ENCODE results near the gene OR6S1.

DNA sequence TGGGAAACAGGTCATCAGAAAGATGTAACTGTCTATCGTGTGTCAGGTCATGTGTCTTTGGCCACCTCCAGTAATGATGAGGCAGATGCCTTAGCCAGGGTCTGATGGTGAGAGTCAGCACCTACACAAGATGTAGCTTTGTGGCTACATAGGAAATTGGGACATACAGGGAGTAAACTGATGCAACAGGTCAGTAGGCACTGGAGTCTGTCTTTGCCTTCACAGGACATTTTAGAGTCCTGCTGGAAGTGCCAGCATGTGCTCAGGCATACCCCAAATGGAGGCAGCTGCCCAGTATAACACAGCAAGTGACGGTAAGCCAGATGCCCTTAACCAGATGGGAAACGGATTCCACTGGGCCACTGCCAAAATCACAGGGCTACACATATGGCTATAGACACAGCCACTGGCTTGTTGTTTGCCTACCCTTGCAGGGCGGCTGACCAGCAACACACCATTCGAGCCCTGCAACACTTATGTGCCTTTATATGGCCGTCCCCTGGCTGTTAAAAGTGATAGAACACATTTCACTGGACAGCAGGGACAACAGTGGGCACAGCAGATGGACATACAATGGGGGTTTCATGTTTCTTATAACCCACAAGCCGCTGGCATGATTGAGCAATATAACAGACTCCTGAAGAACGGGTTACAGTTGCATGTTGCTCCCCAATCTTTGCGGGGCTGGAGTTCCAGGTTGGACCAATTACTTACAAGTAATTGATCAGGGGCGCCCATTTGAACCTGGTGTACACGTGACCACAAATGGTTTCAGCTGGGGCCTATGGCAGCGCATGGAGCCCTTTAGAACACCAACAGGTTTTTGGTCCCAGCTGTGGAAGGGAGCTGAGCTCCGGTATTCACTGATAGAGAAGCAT, 37.4 kb downstream of the OR6S1 start:
- TF ChIP-seq, protein P1, sequence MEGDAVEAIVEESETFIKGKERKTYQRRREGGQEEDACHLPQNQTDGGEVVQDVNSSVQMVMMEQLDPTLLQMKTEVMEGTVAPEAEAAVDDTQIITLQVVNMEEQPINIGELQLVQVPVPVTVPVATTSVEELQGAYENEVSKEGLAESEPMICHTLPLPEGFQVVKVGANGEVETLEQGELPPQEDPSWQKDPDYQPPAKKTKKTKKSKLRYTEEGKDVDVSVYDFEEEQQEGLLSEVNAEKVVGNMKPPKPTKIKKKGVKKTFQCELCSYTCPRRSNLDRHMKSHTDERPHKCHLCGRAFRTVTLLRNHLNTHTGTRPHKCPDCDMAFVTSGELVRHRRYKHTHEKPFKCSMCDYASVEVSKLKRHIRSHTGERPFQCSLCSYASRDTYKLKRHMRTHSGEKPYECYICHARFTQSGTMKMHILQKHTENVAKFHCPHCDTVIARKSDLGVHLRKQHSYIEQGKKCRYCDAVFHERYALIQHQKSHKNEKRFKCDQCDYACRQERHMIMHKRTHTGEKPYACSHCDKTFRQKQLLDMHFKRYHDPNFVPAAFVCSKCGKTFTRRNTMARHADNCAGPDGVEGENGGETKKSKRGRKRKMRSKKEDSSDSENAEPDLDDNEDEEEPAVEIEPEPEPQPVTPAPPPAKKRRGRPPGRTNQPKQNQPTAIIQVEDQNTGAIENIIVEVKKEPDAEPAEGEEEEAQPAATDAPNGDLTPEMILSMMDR (IDR thresholded peaks at IDR 0.05): no peak
- no peak for TF ChIP-seq TCF7 (CRISPR knock-in tag; IDR thresholded peaks at IDR 0.05; ENCODE audit: low read depth)
- TF ChIP-seq, protein P2, sequence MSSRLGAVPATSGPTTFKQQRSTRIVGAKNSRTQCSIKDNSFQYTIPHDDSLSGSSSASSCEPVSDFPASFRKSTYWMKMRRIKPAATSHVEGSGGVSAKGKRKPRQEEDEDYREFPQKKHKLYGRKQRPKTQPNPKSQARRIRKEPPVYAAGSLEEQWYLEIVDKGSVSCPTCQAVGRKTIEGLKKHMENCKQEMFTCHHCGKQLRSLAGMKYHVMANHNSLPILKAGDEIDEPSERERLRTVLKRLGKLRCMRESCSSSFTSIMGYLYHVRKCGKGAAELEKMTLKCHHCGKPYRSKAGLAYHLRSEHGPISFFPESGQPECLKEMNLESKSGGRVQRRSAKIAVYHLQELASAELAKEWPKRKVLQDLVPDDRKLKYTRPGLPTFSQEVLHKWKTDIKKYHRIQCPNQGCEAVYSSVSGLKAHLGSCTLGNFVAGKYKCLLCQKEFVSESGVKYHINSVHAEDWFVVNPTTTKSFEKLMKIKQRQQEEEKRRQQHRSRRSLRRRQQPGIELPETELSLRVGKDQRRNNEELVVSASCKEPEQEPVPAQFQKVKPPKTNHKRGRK (CRISPR knock-in tag; IDR thresholded peaks at IDR 0.05; ENCODE audit: borderline replicate concordance): no peak
- TF ChIP-seq MYBL2 (CRISPR knock-in tag; IDR thresholded peaks at IDR 0.05): no peak
